Prostate gland (tissue), 2 donors: ENCODE results near the gene ADGRG3.

Source experiments
- POLR2A ChIP-seq: fragments of 450-650 bp; IDR thresholded peaks from one replicate; pipeline ENCODE4 v1.6.1; 2016; ENCODE audit warnings: antibody characterized with exemption, mild to moderate bottlenecking
- TF ChIP-seq, protein P1 (sequence below), 4 experiments: fragments of 200-600 bp in 2 of 4; fragments of 450-650 bp in 2 of 4; sonication (generic) in 2 of 4; IDR thresholded peaks; 1 replicate in 3 of 4; 2 replicates in 1 of 4; pipeline ENCODE4 v1.5.1; 2016 to 2019; ENCODE audit warnings: antibody characterized with exemption in 4 of 4, mild to moderate bottlenecking in 2 of 4, moderate library complexity in 2 of 4

DNA sequence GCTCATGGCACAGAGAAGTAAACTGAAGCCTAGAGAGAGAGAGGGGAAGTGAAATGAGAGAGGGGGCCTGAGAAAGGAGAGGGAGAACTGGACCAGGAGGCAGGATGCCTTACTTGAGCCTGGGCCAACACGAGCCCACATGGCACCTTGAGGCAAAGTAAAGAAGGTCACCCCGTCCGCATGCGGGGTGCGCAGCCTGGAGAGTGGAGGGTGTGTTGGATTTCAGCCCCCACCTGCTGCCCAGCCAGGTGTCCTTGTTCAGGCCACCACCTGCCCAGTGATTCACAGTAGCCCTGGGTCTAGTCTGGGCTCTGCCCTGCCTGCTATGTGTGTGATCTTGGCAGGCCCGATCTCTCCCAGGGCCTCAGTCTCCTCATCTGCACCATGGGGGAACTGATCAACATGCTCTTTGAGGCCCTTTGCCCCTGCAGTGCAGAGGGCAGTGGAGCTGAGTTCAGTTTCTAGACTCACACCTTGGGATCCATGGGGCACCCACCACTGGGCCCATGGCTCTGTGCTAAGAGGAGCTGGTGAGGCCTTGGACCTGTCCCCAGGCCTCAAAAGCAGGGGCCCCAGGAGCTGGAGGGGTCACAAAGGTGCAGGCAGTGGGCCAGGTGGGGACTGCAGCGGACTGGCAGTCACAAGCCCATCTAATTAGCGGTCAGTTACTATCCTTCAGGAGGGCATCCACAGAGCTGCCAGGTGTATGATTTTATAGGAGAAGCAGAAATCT, 16.7 kb downstream of the ADGRG3 start:
- TF ChIP-seq, protein P1, sequence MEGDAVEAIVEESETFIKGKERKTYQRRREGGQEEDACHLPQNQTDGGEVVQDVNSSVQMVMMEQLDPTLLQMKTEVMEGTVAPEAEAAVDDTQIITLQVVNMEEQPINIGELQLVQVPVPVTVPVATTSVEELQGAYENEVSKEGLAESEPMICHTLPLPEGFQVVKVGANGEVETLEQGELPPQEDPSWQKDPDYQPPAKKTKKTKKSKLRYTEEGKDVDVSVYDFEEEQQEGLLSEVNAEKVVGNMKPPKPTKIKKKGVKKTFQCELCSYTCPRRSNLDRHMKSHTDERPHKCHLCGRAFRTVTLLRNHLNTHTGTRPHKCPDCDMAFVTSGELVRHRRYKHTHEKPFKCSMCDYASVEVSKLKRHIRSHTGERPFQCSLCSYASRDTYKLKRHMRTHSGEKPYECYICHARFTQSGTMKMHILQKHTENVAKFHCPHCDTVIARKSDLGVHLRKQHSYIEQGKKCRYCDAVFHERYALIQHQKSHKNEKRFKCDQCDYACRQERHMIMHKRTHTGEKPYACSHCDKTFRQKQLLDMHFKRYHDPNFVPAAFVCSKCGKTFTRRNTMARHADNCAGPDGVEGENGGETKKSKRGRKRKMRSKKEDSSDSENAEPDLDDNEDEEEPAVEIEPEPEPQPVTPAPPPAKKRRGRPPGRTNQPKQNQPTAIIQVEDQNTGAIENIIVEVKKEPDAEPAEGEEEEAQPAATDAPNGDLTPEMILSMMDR (IDR thresholded peaks at IDR 0.05): no peak
- TF ChIP-seq POLR2A: no peak
